ENCODE data around the gene TCAIM.

TCAIM gene

GRCh38 chr3:44446929-44447328 is 108.4 kb downstream of the TCAIM start:
- TF ChIP-seq CTCF (IDR thresholded peaks at IDR 0.05; ENCODE audit: low read depth, low read length), result no peak
- no peak for DNase-seq (ENCODE audit: low read depth, low spot score)
- in situ Hi-C loops (cut with HindIII; ENCODE audit: low sequenced_read_pairs), result no loop called here
- no peak overlapping the region for H3K4me3 ChIP-seq (ENCODE audit: low read depth, low read length)

- TF ChIP-seq CTCF (IDR thresholded peaks at IDR 0.05; ENCODE audit: low read depth, low read length), result no peak
- no peak overlapping the region for H3K4me3 ChIP-seq (ENCODE audit: low read depth, low read length)
- no peak for DNase-seq (ENCODE audit: low read depth, low spot score)
- in situ Hi-C loops (cut with HindIII; ENCODE audit: low sequenced_read_pairs), result no loop called here
These were observed 112.9 kb downstream of the TCAIM start for GRCh38 chr3:44451441-44451840.

- DNase-seq (ENCODE audit: low read depth, low spot score), result no peak
- in situ Hi-C loops (cut with HindIII; ENCODE audit: low sequenced_read_pairs), result no loop called here
- H3K4me3 ChIP-seq (ENCODE audit: low read depth, low read length), result no peak overlapping the region
- no peak for TF ChIP-seq CTCF (IDR thresholded peaks at IDR 0.05; ENCODE audit: low read depth, low read length)
These were observed 115.7 kb downstream of the TCAIM start for GRCh38 chr3:44454258-44454657.

- no peak for TF ChIP-seq CTCF (IDR thresholded peaks at IDR 0.05; ENCODE audit: low read depth, low read length)
- H3K4me3 ChIP-seq (ENCODE audit: low read depth, low read length), result no peak overlapping the region
- no peak for DNase-seq (ENCODE audit: low read depth, low spot score)
- in situ Hi-C loops (cut with HindIII; ENCODE audit: low sequenced_read_pairs), result no loop called here
These were observed 116.8 kb downstream of the TCAIM start for GRCh38 chr3:44455318-44455717.
